HG03457 (cell line): ENCODE measurements around the gene MRPL18.
"Not testable (repeated sequence)": the region's sequence is repeated elsewhere in the genome, so short reads cannot be mapped to it uniquely, and the experiment has no call there.

Source experiments
- ATAC-seq: cut with Tn5 transposase; IDR thresholded peaks from one replicate; pipeline ENCODE4 v1.9.1; 2021; ENCODE audit warnings: moderate number of reproducible peaks; ENCODE audit not compliant: unreplicated experiment

Gene MRPL18

GRCh38 chr6:159790149-159790955 is at the start of gene MRPL18:
TSS of gene MRPL18 (plus strand) at chr6:159790467. CDS start at chr6:159790588, 121 bp downstream.
- ATAC-seq, result peak; percentile 83

GRCh38 chr6:159742165-159742564 is 48.1 kb upstream of the MRPL18 start:
- ATAC-seq, result no peak

GRCh38 chr6:159745081-159745480 is 45.2 kb upstream of the MRPL18 start:
- ATAC-seq, result no peak

- ATAC-seq, result no peak
Observed at GRCh38 chr6:159746759-159747158, 43.5 kb upstream of the MRPL18 start.

GRCh38 chr6:159748127-159748526 is 42.1 kb upstream of the MRPL18 start:
- not testable (repeated sequence) for ATAC-seq

- ATAC-seq, result no peak
Observed at GRCh38 chr6:159751448-159751847, 38.8 kb upstream of the MRPL18 start.

- ATAC-seq, result no peak
Observed at GRCh38 chr6:159753081-159753872, 37.0 kb upstream of the MRPL18 start.

- ATAC-seq, result no peak
Observed at GRCh38 chr6:159754401-159754800, 35.9 kb upstream of the MRPL18 start.

- no peak for ATAC-seq
Observed at GRCh38 chr6:159754959-159755914, 35.0 kb upstream of the MRPL18 start.

GRCh38 chr6:159756508-159756907 is 33.8 kb upstream of the MRPL18 start:
- ATAC-seq, result no peak

- no peak for ATAC-seq
Observed at GRCh38 chr6:159758031-159759001, 32.0 kb upstream of the MRPL18 start.

- no peak for ATAC-seq
Observed at GRCh38 chr6:159759645-159760044, 30.6 kb upstream of the MRPL18 start.

- ATAC-seq, result no peak
Observed at GRCh38 chr6:159760602-159761057, 29.6 kb upstream of the MRPL18 start.

- peak; percentile 3 for ATAC-seq
Observed at GRCh38 chr6:159761129-159761872, 29.0 kb upstream of the MRPL18 start.

GRCh38 chr6:159761873-159762680 is 28.2 kb upstream of the MRPL18 start, which contains the start of gene ACAT2:
TSS of gene ACAT2 (plus strand) at chr6:159762045. CDS start at chr6:159762088, 43 bp downstream.
- peak; percentile 94 for ATAC-seq

GRCh38 chr6:159762681-159763293 is 27.5 kb upstream of the MRPL18 start:
- no peak for ATAC-seq

GRCh38 chr6:159766906-159767305 is 23.4 kb upstream of the MRPL18 start:
- ATAC-seq, result no peak

- ATAC-seq, result no peak
Observed at GRCh38 chr6:159769470-159769869, 20.8 kb upstream of the MRPL18 start.
